GM13977 (cell line): Measurements from ENCODE around the gene DIPK1A.

Source experiments
- DNase-seq: peaks from one replicate; pipeline ENCODE4 v3.0.0; 2012; ENCODE audit warnings: low spot score
- CTCF ChIP-seq: IDR thresholded peaks from 2 replicates; pipeline ENCODE4 v1.5.1; 2012; ENCODE audit warnings: mild to moderate bottlenecking, control low read depth; ENCODE audit not compliant: insufficient read depth; ENCODE audit errors: extremely low read depth, missing control alignments
- in situ Hi-C: fragments of 300-500 bp; cut with MboI; formaldehyde crosslinking; loops from one replicate; pipeline ENCODE4 v1.12.0; 2022; ENCODE audit warnings: low sequenced_read_pairs, low pct_unique_long_range_greater_than_20kb, mixed read lengths, inconsistent platforms; ENCODE audit not compliant: unreplicated experiment

DIPK1A gene

GRCh38 chr1:92924501-92924900 lies 36.8 kb downstream of the DIPK1A start:
- in situ Hi-C loops: no loop called here
- no peak for TF ChIP-seq CTCF
- no peak for DNase-seq

GRCh38 chr1:92923664-92924063 lies 37.6 kb downstream of the DIPK1A start:
- TF ChIP-seq CTCF: no peak
- in situ Hi-C loops: no loop called here

GRCh38 chr1:92922356-92923035 lies 38.8 kb downstream of the DIPK1A start:
- in situ Hi-C loops: no loop called here
- no peak for DNase-seq
- TF ChIP-seq CTCF: no peak

More at GRCh38 chr1:92923664-92924063, 37.6 kb downstream of the DIPK1A start:
- DNase-seq: no peak

- no peak for TF ChIP-seq CTCF
- in situ Hi-C loops: no loop called here
- no peak for DNase-seq
These were observed 39.9 kb downstream of the DIPK1A start for GRCh38 chr1:92921031-92922023.

- no peak for TF ChIP-seq CTCF
- no peak for DNase-seq
- in situ Hi-C loops: no loop called here
These were observed 44.4 kb downstream of the DIPK1A start for GRCh38 chr1:92916899-92917298.

- no peak for DNase-seq
- no peak for TF ChIP-seq CTCF
- in situ Hi-C loops: no loop called here
These were observed 45.7 kb downstream of the DIPK1A start for GRCh38 chr1:92915547-92915946.
